WTC11 (cell line): ENCODE data around the gene DPP4. TPM values are rescaled to one million over a fixed set of nuclear protein-coding genes. Genes with fewer than 3 reads are reported as not detected.

Source experiments
- ATAC-seq: fragments of 200-7000 bp; cut with Tn5 transposase; 2 replicates; pipeline ENCODE4 v1.10.0; 2021; ENCODE audit warnings: mild to moderate bottlenecking, moderate library complexity
- CTCF ChIA-PET: fragments of 300-600 bp; sonication (Branson Sonifier 250); formaldehyde crosslinking; loops from one replicate; lab custom pipeline; 2021; ENCODE audit warnings: antibody characterized with exemption; lab: Charles Lee
- POLR2A ChIA-PET: fragments of 350-600 bp; sonication (Branson Sonifier 250); formaldehyde crosslinking; loops from one replicate; lab custom pipeline; 2021; ENCODE audit warnings: antibody characterized with exemption; lab: Charles Lee
- DNase-seq: peaks from one replicate; pipeline ENCODE4 v3.0.0; 2021; ENCODE audit warnings: low spot score
- H3K27ac Mint-ChIP-seq: 2 replicates; pipeline ENCODE4 v1.8.0; 2021; ENCODE audit warnings: mixed read lengths
- H3K27me3 Mint-ChIP-seq: 2 replicates; pipeline ENCODE4 v1.8.0; 2021; ENCODE audit warnings: low read depth, mild to moderate bottlenecking, moderate library complexity, mixed read lengths
- H3K36me3 Mint-ChIP-seq: 2 replicates; pipeline ENCODE4 v1.8.0; 2021; ENCODE audit warnings: mixed read lengths
- H3K4me1 Mint-ChIP-seq: 2 replicates; pipeline ENCODE4 v1.8.0; 2022; ENCODE audit warnings: mixed read lengths
- H3K4me3 Mint-ChIP-seq: 2 replicates; pipeline ENCODE4 v1.8.0; 2021; ENCODE audit warnings: mild to moderate bottlenecking, moderate library complexity, mixed read lengths
- H3K9me3 Mint-ChIP-seq: 2 replicates; pipeline ENCODE4 v1.8.0; 2021; ENCODE audit warnings: mixed read lengths
- ATF1 ChIP-seq: sonication (generic); formaldehyde crosslinking; IDR thresholded peaks from 2 replicates; pipeline ENCODE4 v1.8.1; 2023; ENCODE audit warnings: mild to moderate bottlenecking, moderate library complexity, missing genetic modification reagents
- ELF4 ChIP-seq: sonication (generic); formaldehyde crosslinking; IDR thresholded peaks from 2 replicates; pipeline ENCODE4 v1.8.1; 2022; ENCODE audit warnings: low read depth, mild to moderate bottlenecking, moderate library complexity, missing genetic modification reagents
- EMX1 ChIP-seq: fragments of 250-450 bp; sonication (Bioruptor Pico); IDR thresholded peaks from 2 replicates; pipeline ENCODE4 v1.8.0; 2021; ENCODE audit warnings: mild to moderate bottlenecking
- GTF2I ChIP-seq: fragments of 250-450 bp; sonication (Bioruptor Pico); conservative IDR thresholded peaks from 2 replicates; pipeline ENCODE4 v1.4.0; 2021; ENCODE audit warnings: mild to moderate bottlenecking
- KAT7 ChIP-seq: sonication (generic); formaldehyde crosslinking; IDR thresholded peaks from 2 replicates; pipeline ENCODE4 v1.8.1; 2023; ENCODE audit warnings: missing genetic modification reagents, mild to moderate bottlenecking, borderline replicate concordance
- PRRX2 ChIP-seq: fragments of 250-450 bp; sonication (Bioruptor Pico); IDR thresholded peaks from 2 replicates; pipeline ENCODE4 v1.8.0; 2021; ENCODE audit warnings: mild to moderate bottlenecking
- ZNF263 ChIP-seq: sonication (generic); formaldehyde crosslinking; IDR thresholded peaks from 2 replicates; pipeline ENCODE4 v1.8.1; 2022; ENCODE audit warnings: low read depth, mild to moderate bottlenecking, moderate library complexity, missing genetic modification reagents
- total RNA-seq: library from RNA; stranded (reverse); gene quantifications from 3 replicates; pipeline ENCODE4 v1.2.3, GENCODE V29; 2021
- TF ChIP-seq, protein P1 (sequence below): sonication (generic); formaldehyde crosslinking; IDR thresholded peaks from 2 replicates; pipeline ENCODE4 v1.8.0; 2022; ENCODE audit warnings: mild to moderate bottlenecking, missing genetic modification reagents
- TF ChIP-seq, protein P2 (sequence below): sonication (generic); formaldehyde crosslinking; IDR thresholded peaks from 2 replicates; pipeline ENCODE4 v1.8.1; 2022; ENCODE audit warnings: mild to moderate bottlenecking, missing genetic modification reagents, moderate library complexity, borderline replicate concordance
- TF ChIP-seq, protein P3 (sequence below): sonication (generic); formaldehyde crosslinking; IDR thresholded peaks from 2 replicates; pipeline ENCODE4 v1.8.0; 2022; ENCODE audit warnings: mild to moderate bottlenecking, missing genetic modification reagents
- TF ChIP-seq, protein P4 (sequence below): fragments of 250-450 bp; sonication (Bioruptor Pico); IDR thresholded peaks from 2 replicates; pipeline ENCODE4 v1.8.0; 2021; ENCODE audit warnings: mild to moderate bottlenecking
- TF ChIP-seq, protein P5 (sequence below): sonication (generic); formaldehyde crosslinking; IDR thresholded peaks from 2 replicates; pipeline ENCODE4 v1.8.0; 2023; ENCODE audit warnings: missing genetic modification reagents, mild to moderate bottlenecking, borderline replicate concordance
- TF ChIP-seq, protein P6 (sequence below): sonication (generic); formaldehyde crosslinking; IDR thresholded peaks from 2 replicates; pipeline ENCODE4 v1.8.1; 2023; ENCODE audit warnings: mild to moderate bottlenecking, missing genetic modification reagents
- TF ChIP-seq, protein P7 (sequence below): sonication (generic); formaldehyde crosslinking; IDR thresholded peaks from 2 replicates; pipeline ENCODE4 v1.8.0; 2022; ENCODE audit warnings: missing genetic modification reagents

DPP4 gene
- total RNA-seq, 1 experiment from 2014 or later: 3.6 TPM

DNA sequence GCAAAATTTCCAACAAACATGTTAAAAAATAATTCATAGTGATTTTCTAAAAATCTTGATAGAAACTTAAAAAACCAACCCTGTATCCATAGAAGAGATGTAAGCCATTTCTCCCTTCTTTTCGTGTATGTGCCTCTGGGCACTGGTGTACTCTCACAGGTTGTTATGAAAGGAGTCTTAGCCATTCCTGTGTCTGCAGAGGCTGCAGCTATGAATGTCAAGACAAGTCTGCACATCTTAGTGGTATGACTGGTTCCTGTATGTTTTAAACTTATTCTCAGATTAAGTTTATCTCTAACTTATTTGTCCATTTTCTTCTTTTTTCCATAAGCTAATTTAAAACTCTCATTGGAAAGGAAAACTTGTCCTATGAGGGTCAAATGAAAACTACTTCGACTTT is 84.0 kb downstream of the DPP4 start:
- Mint-ChIP-seq H3K27me3 (no peaks in the 10 kb centered on the region), H3K4me3 (no peak overlapping the region), H3K4me1 (peaks cover 5% of the 10 kb centered on the region), H3K36me3 (no peaks in the 10 kb centered on the region), H3K27ac (no peak overlapping the region), H3K9me3 (no peaks in the 10 kb centered on the region)
- ChIA-PET CTCF (interaction anchor here (1.3 kb wide), 1 partner anchor 9 kb away, joined by 5 read pairs; no protein-coding TSS in a partner anchor), POLR2A (no interaction called here)
- DNase-seq: no peak
- no peak for ATAC-seq
- TF ChIP-seq ZNF263: no peak
- TF ChIP-seq, protein P1, sequence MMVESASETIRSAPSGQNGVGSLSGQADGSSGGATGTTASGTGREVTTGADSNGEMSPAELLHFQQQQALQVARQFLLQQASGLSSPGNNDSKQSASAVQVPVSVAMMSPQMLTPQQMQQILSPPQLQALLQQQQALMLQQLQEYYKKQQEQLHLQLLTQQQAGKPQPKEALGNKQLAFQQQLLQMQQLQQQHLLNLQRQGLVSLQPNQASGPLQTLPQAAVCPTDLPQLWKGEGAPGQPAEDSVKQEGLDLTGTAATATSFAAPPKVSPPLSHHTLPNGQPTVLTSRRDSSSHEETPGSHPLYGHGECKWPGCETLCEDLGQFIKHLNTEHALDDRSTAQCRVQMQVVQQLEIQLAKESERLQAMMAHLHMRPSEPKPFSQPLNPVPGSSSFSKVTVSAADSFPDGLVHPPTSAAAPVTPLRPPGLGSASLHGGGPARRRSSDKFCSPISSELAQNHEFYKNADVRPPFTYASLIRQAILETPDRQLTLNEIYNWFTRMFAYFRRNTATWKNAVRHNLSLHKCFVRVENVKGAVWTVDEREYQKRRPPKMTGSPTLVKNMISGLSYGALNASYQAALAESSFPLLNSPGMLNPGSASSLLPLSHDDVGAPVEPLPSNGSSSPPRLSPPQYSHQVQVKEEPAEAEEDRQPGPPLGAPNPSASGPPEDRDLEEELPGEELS (CRISPR knock-in tag): no peak
- TF ChIP-seq, protein P2, sequence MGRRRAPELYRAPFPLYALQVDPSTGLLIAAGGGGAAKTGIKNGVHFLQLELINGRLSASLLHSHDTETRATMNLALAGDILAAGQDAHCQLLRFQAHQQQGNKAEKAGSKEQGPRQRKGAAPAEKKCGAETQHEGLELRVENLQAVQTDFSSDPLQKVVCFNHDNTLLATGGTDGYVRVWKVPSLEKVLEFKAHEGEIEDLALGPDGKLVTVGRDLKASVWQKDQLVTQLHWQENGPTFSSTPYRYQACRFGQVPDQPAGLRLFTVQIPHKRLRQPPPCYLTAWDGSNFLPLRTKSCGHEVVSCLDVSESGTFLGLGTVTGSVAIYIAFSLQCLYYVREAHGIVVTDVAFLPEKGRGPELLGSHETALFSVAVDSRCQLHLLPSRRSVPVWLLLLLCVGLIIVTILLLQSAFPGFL (CRISPR knock-in tag): no peak
- TF ChIP-seq, protein P3, sequence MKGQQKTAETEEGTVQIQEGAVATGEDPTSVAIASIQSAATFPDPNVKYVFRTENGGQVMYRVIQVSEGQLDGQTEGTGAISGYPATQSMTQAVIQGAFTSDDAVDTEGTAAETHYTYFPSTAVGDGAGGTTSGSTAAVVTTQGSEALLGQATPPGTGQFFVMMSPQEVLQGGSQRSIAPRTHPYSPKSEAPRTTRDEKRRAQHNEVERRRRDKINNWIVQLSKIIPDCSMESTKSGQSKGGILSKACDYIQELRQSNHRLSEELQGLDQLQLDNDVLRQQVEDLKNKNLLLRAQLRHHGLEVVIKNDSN: no peak
- TF ChIP-seq ELF4 (CRISPR knock-in tag): no peak
- TF ChIP-seq, protein P4, sequence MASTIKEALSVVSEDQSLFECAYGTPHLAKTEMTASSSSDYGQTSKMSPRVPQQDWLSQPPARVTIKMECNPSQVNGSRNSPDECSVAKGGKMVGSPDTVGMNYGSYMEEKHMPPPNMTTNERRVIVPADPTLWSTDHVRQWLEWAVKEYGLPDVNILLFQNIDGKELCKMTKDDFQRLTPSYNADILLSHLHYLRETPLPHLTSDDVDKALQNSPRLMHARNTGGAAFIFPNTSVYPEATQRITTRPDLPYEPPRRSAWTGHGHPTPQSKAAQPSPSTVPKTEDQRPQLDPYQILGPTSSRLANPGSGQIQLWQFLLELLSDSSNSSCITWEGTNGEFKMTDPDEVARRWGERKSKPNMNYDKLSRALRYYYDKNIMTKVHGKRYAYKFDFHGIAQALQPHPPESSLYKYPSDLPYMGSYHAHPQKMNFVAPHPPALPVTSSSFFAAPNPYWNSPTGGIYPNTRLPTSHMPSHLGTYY (CRISPR knock-in tag): no peak
- TF ChIP-seq PRRX2 (CRISPR knock-in tag): no peak
- TF ChIP-seq, protein P5, sequence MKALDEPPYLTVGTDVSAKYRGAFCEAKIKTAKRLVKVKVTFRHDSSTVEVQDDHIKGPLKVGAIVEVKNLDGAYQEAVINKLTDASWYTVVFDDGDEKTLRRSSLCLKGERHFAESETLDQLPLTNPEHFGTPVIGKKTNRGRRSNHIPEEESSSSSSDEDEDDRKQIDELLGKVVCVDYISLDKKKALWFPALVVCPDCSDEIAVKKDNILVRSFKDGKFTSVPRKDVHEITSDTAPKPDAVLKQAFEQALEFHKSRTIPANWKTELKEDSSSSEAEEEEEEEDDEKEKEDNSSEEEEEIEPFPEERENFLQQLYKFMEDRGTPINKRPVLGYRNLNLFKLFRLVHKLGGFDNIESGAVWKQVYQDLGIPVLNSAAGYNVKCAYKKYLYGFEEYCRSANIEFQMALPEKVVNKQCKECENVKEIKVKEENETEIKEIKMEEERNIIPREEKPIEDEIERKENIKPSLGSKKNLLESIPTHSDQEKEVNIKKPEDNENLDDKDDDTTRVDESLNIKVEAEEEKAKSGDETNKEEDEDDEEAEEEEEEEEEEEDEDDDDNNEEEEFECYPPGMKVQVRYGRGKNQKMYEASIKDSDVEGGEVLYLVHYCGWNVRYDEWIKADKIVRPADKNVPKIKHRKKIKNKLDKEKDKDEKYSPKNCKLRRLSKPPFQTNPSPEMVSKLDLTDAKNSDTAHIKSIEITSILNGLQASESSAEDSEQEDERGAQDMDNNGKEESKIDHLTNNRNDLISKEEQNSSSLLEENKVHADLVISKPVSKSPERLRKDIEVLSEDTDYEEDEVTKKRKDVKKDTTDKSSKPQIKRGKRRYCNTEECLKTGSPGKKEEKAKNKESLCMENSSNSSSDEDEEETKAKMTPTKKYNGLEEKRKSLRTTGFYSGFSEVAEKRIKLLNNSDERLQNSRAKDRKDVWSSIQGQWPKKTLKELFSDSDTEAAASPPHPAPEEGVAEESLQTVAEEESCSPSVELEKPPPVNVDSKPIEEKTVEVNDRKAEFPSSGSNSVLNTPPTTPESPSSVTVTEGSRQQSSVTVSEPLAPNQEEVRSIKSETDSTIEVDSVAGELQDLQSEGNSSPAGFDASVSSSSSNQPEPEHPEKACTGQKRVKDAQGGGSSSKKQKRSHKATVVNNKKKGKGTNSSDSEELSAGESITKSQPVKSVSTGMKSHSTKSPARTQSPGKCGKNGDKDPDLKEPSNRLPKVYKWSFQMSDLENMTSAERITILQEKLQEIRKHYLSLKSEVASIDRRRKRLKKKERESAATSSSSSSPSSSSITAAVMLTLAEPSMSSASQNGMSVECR (CRISPR knock-in tag): no peak
- no peak for TF ChIP-seq GTF2I (CRISPR knock-in tag)
- no peak for TF ChIP-seq ATF1 (CRISPR knock-in tag)
- no peak for TF ChIP-seq KAT7 (CRISPR knock-in tag)
- TF ChIP-seq, protein P6, sequence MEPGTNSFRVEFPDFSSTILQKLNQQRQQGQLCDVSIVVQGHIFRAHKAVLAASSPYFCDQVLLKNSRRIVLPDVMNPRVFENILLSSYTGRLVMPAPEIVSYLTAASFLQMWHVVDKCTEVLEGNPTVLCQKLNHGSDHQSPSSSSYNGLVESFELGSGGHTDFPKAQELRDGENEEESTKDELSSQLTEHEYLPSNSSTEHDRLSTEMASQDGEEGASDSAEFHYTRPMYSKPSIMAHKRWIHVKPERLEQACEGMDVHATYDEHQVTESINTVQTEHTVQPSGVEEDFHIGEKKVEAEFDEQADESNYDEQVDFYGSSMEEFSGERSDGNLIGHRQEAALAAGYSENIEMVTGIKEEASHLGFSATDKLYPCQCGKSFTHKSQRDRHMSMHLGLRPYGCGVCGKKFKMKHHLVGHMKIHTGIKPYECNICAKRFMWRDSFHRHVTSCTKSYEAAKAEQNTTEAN (CRISPR knock-in tag): no peak
- TF ChIP-seq, protein P7, sequence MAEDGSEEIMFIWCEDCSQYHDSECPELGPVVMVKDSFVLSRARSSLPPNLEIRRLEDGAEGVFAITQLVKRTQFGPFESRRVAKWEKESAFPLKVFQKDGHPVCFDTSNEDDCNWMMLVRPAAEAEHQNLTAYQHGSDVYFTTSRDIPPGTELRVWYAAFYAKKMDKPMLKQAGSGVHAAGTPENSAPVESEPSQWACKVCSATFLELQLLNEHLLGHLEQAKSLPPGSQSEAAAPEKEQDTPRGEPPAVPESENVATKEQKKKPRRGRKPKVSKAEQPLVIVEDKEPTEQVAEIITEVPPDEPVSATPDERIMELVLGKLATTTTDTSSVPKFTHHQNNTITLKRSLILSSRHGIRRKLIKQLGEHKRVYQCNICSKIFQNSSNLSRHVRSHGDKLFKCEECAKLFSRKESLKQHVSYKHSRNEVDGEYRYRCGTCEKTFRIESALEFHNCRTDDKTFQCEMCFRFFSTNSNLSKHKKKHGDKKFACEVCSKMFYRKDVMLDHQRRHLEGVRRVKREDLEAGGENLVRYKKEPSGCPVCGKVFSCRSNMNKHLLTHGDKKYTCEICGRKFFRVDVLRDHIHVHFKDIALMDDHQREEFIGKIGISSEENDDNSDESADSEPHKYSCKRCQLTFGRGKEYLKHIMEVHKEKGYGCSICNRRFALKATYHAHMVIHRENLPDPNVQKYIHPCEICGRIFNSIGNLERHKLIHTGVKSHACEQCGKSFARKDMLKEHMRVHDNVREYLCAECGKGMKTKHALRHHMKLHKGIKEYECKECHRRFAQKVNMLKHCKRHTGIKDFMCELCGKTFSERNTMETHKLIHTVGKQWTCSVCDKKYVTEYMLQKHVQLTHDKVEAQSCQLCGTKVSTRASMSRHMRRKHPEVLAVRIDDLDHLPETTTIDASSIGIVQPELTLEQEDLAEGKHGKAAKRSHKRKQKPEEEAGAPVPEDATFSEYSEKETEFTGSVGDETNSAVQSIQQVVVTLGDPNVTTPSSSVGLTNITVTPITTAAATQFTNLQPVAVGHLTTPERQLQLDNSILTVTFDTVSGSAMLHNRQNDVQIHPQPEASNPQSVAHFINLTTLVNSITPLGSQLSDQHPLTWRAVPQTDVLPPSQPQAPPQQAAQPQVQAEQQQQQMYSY (CRISPR knock-in tag): no peak
- no peak for TF ChIP-seq EMX1 (CRISPR knock-in tag)
